ENCODE data around the gene LCE1E. TPM values are rescaled to one million over a fixed set of nuclear protein-coding genes. Genes with fewer than 3 reads are reported as not detected.

The LCE1E gene
- total and polyA plus RNA-seq, 4 experiments from 2014 or later: not detected

GRCh38 chr1:152747831-152748230, 38.2 kb upstream of the LCE1E start:
- intact Hi-C loops (cut with micrococcal nuclease): no loop called here
- H3K9me3 Mint-ChIP-seq: no peaks in the 10 kb centered on the region
- H3K27me3 ChIP-seq (ENCODE audit: insufficient read depth, low read length): peaks cover 3% of the 10 kb centered on the region
- no peaks in the 10 kb centered on the region for H3K4me1 Mint-ChIP-seq
- no peaks in the 10 kb centered on the region for H3K36me3 Mint-ChIP-seq
- H3K27ac Mint-ChIP-seq: no peak overlapping the region
- ChIA-PET POLR2A (ENCODE audit: partially characterized antibody) (no interaction called here), CTCF (ENCODE audit: partially characterized antibody) (no interaction called here)
- DNase-seq: no peak
- H3K27me3 Mint-ChIP-seq: peaks cover 18 to 32% of the 10 kb centered on the region in 2 donors
- no peaks in the 10 kb centered on the region for H3K9me3 ChIP-seq (ENCODE audit: control insufficient read depth in 1 of 2, low read length in 2 of 2)
- H3K36me3 ChIP-seq (ENCODE audit: insufficient read depth, low read length): no peaks in the 10 kb centered on the region
- H3K27ac ChIP-seq (ENCODE audit: low read depth, low read length): no peak overlapping the region
- no peak overlapping the region for H3K4me3 Mint-ChIP-seq
- no peaks in the 10 kb centered on the region for H3K4me1 ChIP-seq (ENCODE audit: insufficient read depth, low read length)
- H3K4me3 ChIP-seq (ENCODE audit: low read length in 2 of 2): no peak overlapping the region

- H3K27ac ChIP-seq (ENCODE audit: low read depth, low read length): no peak overlapping the region
- Mint-ChIP-seq H3K4me1 (no peaks in the 10 kb centered on the region), H3K27ac (no peak overlapping the region), H3K27me3 (peaks cover 22 to 25% of the 10 kb centered on the region in 2 donors), H3K4me3 (no peak overlapping the region), H3K36me3 (no peaks in the 10 kb centered on the region), H3K9me3 (no peaks in the 10 kb centered on the region)
- peaks cover 3% of the 10 kb centered on the region for H3K27me3 ChIP-seq (ENCODE audit: insufficient read depth, low read length)
- H3K4me1 ChIP-seq (ENCODE audit: insufficient read depth, low read length): no peaks in the 10 kb centered on the region
- no peak overlapping the region for H3K4me3 ChIP-seq (ENCODE audit: low read length in 2 of 2)
- DNase-seq: no peak
- no peaks in the 10 kb centered on the region for H3K36me3 ChIP-seq (ENCODE audit: insufficient read depth, low read length)
- intact Hi-C loops (cut with micrococcal nuclease): no loop called here
- POLR2A ChIA-PET (ENCODE audit: partially characterized antibody): no interaction called here
- H3K9me3 ChIP-seq (ENCODE audit: control insufficient read depth in 1 of 2, low read length in 2 of 2): no peaks in the 10 kb centered on the region
- CTCF ChIA-PET (ENCODE audit: partially characterized antibody): no interaction called here
Measured at GRCh38 chr1:152752225-152752624, 33.8 kb upstream of the LCE1E start.

GRCh38 chr1:152753586-152753985, 32.5 kb upstream of the LCE1E start:
- POLR2A ChIA-PET (ENCODE audit: partially characterized antibody): no interaction called here

GRCh38 chr1:152756872-152757271, 29.2 kb upstream of the LCE1E start:
- Histone ChIP-seq H3K36me3 (ENCODE audit: insufficient read depth, low read length) (no peaks in the 10 kb centered on the region), H3K27ac (ENCODE audit: low read depth, low read length) (no peak overlapping the region), H3K4me3 (ENCODE audit: low read length in 2 of 2) (no peak overlapping the region), H3K27me3 (ENCODE audit: insufficient read depth, low read length) (no peaks in the 10 kb centered on the region), H3K9me3 (ENCODE audit: control insufficient read depth in 1 of 2, low read length in 2 of 2) (no peaks in the 10 kb centered on the region), H3K4me1 (ENCODE audit: insufficient read depth, low read length) (no peaks in the 10 kb centered on the region)
- H3K27me3 Mint-ChIP-seq: peaks cover 17 to 25% of the 10 kb centered on the region in 2 donors
- peaks cover 0 to 4% (median 0%) of the 10 kb centered on the region in 8 donors for H3K9me3 Mint-ChIP-seq
- H3K4me1 Mint-ChIP-seq: no peaks in the 10 kb centered on the region
- no peak overlapping the region for H3K4me3 Mint-ChIP-seq
- CTCF ChIA-PET (ENCODE audit: partially characterized antibody): no interaction called here
- DNase-seq: no peak
- no peak overlapping the region for H3K27ac Mint-ChIP-seq
- no peaks in the 10 kb centered on the region for H3K36me3 Mint-ChIP-seq
- POLR2A ChIA-PET (ENCODE audit: partially characterized antibody): no interaction called here
- intact Hi-C loops (cut with micrococcal nuclease): no loop called here

More at GRCh38 chr1:152753586-152753985, 32.5 kb upstream of the LCE1E start:
- Mint-ChIP-seq H3K9me3 (no peaks in the 10 kb centered on the region), H3K36me3 (no peaks in the 10 kb centered on the region), H3K27me3 (peaks cover 25% of the 10 kb centered on the region in 2 donors), H3K27ac (no peak overlapping the region), H3K4me3 (no peak overlapping the region), H3K4me1 (no peaks in the 10 kb centered on the region)
- no peak for DNase-seq
- H3K36me3 ChIP-seq (ENCODE audit: insufficient read depth, low read length): no peaks in the 10 kb centered on the region
- peaks cover 3% of the 10 kb centered on the region for H3K27me3 ChIP-seq (ENCODE audit: insufficient read depth, low read length)
- CTCF ChIA-PET (ENCODE audit: partially characterized antibody): no interaction called here
- no peak overlapping the region for H3K4me3 ChIP-seq (ENCODE audit: low read length in 2 of 2)
- intact Hi-C loops (cut with micrococcal nuclease): no loop called here
- H3K4me1 ChIP-seq (ENCODE audit: insufficient read depth, low read length): no peaks in the 10 kb centered on the region
- H3K27ac ChIP-seq (ENCODE audit: low read depth, low read length): no peak overlapping the region
- H3K9me3 ChIP-seq (ENCODE audit: control insufficient read depth in 1 of 2, low read length in 2 of 2): no peaks in the 10 kb centered on the region

GRCh38 chr1:152757747-152758146, 28.3 kb upstream of the LCE1E start, which contains the start of gene KPRP:
Gene KPRP (plus strand): TSS chr1:152758025. CDS start chr1:152759589, 1,564 bp downstream.
- H3K27me3 ChIP-seq (ENCODE audit: insufficient read depth, low read length): no peaks in the 10 kb centered on the region
- peaks cover 0 to 4% (median 0%) of the 10 kb centered on the region in 8 donors for H3K9me3 Mint-ChIP-seq
- H3K36me3 Mint-ChIP-seq: no peaks in the 10 kb centered on the region
- H3K9me3 ChIP-seq (ENCODE audit: control insufficient read depth in 1 of 2, low read length in 2 of 2): no peaks in the 10 kb centered on the region
- no peak within 1 kb of the TSS for H3K4me3 Mint-ChIP-seq
- no peaks in the 10 kb centered on the region for H3K4me1 ChIP-seq (ENCODE audit: insufficient read depth, low read length)
- intact Hi-C loops (cut with micrococcal nuclease): no loop called here
- H3K27ac Mint-ChIP-seq: no peak within 1 kb of the TSS
- POLR2A ChIA-PET (ENCODE audit: partially characterized antibody): no interaction called here
- no peaks in the 10 kb centered on the region for H3K4me1 Mint-ChIP-seq
- H3K4me3 ChIP-seq (ENCODE audit: low read length in 2 of 2): no peak within 1 kb of the TSS
- H3K36me3 ChIP-seq (ENCODE audit: insufficient read depth, low read length): no peaks in the 10 kb centered on the region
- H3K27ac ChIP-seq (ENCODE audit: low read depth, low read length): no peak within 1 kb of the TSS
- no peak for DNase-seq
- H3K27me3 Mint-ChIP-seq: peaks cover 20 to 25% of the 10 kb centered on the region in 2 donors
- CTCF ChIA-PET (ENCODE audit: partially characterized antibody): no interaction called here

GRCh38 chr1:152758636-152759035, 27.4 kb upstream of the LCE1E start:
- CTCF ChIA-PET (ENCODE audit: partially characterized antibody): no interaction called here

GRCh38 chr1:152759453-152760173, 26.4 kb upstream of the LCE1E start:
- intact Hi-C loops (cut with micrococcal nuclease): no loop called here
- POLR2A ChIA-PET (ENCODE audit: partially characterized antibody): no interaction called here
- H3K9me3 ChIP-seq (ENCODE audit: control insufficient read depth in 1 of 2, low read length in 2 of 2): no peaks in the 10 kb centered on the region
- H3K27ac Mint-ChIP-seq: no peak overlapping the region
- H3K4me3 ChIP-seq (ENCODE audit: low read length in 2 of 2): no peak overlapping the region
- H3K4me1 ChIP-seq (ENCODE audit: insufficient read depth, low read length): no peaks in the 10 kb centered on the region
- H3K9me3 Mint-ChIP-seq: peaks cover 0 to 4% (median 0%) of the 10 kb centered on the region in 8 donors
- H3K4me3 Mint-ChIP-seq: no peak overlapping the region
- DNase-seq: no peak
- CTCF ChIA-PET (ENCODE audit: partially characterized antibody): no interaction called here
- H3K27me3 Mint-ChIP-seq: peaks cover 22% of the 10 kb centered on the region in 2 donors
- H3K4me1 Mint-ChIP-seq: no peaks in the 10 kb centered on the region
- no peaks in the 10 kb centered on the region for H3K27me3 ChIP-seq (ENCODE audit: insufficient read depth, low read length)
- no peak overlapping the region for H3K27ac ChIP-seq (ENCODE audit: low read depth, low read length)
- no peaks in the 10 kb centered on the region for H3K36me3 ChIP-seq (ENCODE audit: insufficient read depth, low read length)
- no peaks in the 10 kb centered on the region for H3K36me3 Mint-ChIP-seq

More at GRCh38 chr1:152758636-152759035, 27.4 kb upstream of the LCE1E start:
- no peaks in the 10 kb centered on the region for H3K27me3 ChIP-seq (ENCODE audit: insufficient read depth, low read length)
- H3K27ac ChIP-seq (ENCODE audit: low read depth, low read length): no peak overlapping the region
- H3K27ac Mint-ChIP-seq: no peak overlapping the region
- H3K36me3 ChIP-seq (ENCODE audit: insufficient read depth, low read length): no peaks in the 10 kb centered on the region
- intact Hi-C loops (cut with micrococcal nuclease): no loop called here
- peaks cover 21 to 25% of the 10 kb centered on the region in 2 donors for H3K27me3 Mint-ChIP-seq
- H3K4me1 Mint-ChIP-seq: no peaks in the 10 kb centered on the region
- H3K36me3 Mint-ChIP-seq: no peaks in the 10 kb centered on the region
- POLR2A ChIA-PET (ENCODE audit: partially characterized antibody): no interaction called here
- H3K4me1 ChIP-seq (ENCODE audit: insufficient read depth, low read length): no peaks in the 10 kb centered on the region
- no peak overlapping the region for H3K4me3 Mint-ChIP-seq
- no peaks in the 10 kb centered on the region for H3K9me3 ChIP-seq (ENCODE audit: control insufficient read depth in 1 of 2, low read length in 2 of 2)
- no peak for DNase-seq
- peaks cover 0 to 4% (median 0%) of the 10 kb centered on the region in 8 donors for H3K9me3 Mint-ChIP-seq
- H3K4me3 ChIP-seq (ENCODE audit: low read length in 2 of 2): no peak overlapping the region
